GM12878 (cell line): ENCODE data around the gene ZACN. TPM values are rescaled to one million over a fixed set of nuclear protein-coding genes. Genes with fewer than 3 reads are reported as not detected.

Source experiments
- ATAC-seq: fragments of 200-7000 bp; cut with Tn5 transposase; 3 replicates; pipeline ENCODE4 v1.9.1; 2020; ENCODE audit warnings: mild to moderate bottlenecking, moderate library complexity
- BruUV-seq: library from RNA; stranded (reverse); fragments of 400-500 nt; replicated peaks from 2 replicates; lab custom pipeline; 2021; lab: Mats Ljungman, UMichigan
- CTCF ChIA-PET: fragments of 300-600 bp; sonication (Branson Sonifier 250); formaldehyde crosslinking; extraction: SDS; loops from one replicate; lab custom pipeline; 2021; ENCODE audit warnings: inconsistent platforms; lab: Yijun Ruan, JAX
- POLR2A ChIA-PET: fragments of 350-600 bp; formaldehyde crosslinking; extraction: SDS; loops from one replicate; lab custom pipeline; 2021; ENCODE audit warnings: inconsistent platforms; lab: Charles Lee
- RAD21 ChIA-PET: fragments of 300-600 bp; sonication (Branson Sonifier 250); formaldehyde crosslinking; loops from one replicate; lab custom pipeline; 2023; ENCODE audit warnings: antibody characterized with exemption; ENCODE audit not compliant: unreplicated experiment; lab: Charles Lee
- SMC1A ChIA-PET: fragments of 300-600 bp; sonication (Branson Sonifier 250); formaldehyde crosslinking; loops from one replicate; lab custom pipeline; 2023; ENCODE audit not compliant: unreplicated experiment, uncharacterized antibody; lab: Charles Lee
- DNase-seq: peaks from one replicate; pipeline ENCODE4 v3.0.0-alpha.2; 2011; ENCODE audit warnings: low read depth, low spot score
- FAIRE-seq: peaks from 3 replicates; lab custom pipeline; 2011; peaks lifted over from hg19 to GRCh38; lab: Jason Lieb, UNC
- H2AFZ ChIP-seq: 2 replicates; pipeline ENCODE4 v1.6.0; 2011; ENCODE audit warnings: low read depth, low read length, control low read depth; ENCODE audit not compliant: control insufficient read depth
- H3K27ac ChIP-seq: 2 replicates; pipeline ENCODE4 v1.5.1; 2011; ENCODE audit warnings: control low read depth; ENCODE audit not compliant: control insufficient read depth, insufficient read depth
- H3K27me3 ChIP-seq, 2 experiments: replicated peaks in 1 of 2; 2 replicates each; pipeline versions ENCODE4 v1.6.0 to v1.6.1; 2011; ENCODE audit warnings: low read length in 1 of 2; ENCODE audit not compliant: control insufficient read depth in 2 of 2, insufficient read depth in 2 of 2
- H3K36me3 ChIP-seq, 2 experiments: 2 replicates each; pipeline ENCODE4 v1.5.1; 2011; ENCODE audit warnings: low read length in 1 of 2; ENCODE audit not compliant: control insufficient read depth in 2 of 2, insufficient read depth in 2 of 2
- H3K4me1 ChIP-seq: 2 replicates; pipeline ENCODE4 v1.6.1; 2011; ENCODE audit warnings: mild to moderate bottlenecking, low read length, moderate library complexity, mixed read lengths; ENCODE audit not compliant: control insufficient read depth, insufficient read depth
- H3K4me2 ChIP-seq: 2 replicates; pipeline ENCODE4 v1.6.0; 2011; ENCODE audit warnings: control low read depth; ENCODE audit not compliant: control insufficient read depth, insufficient read depth
- H3K4me3 ChIP-seq: fragments of 200-600 bp; sonication (generic); 2 replicates; pipeline ENCODE4 v1.5.1; 2016
- H3K79me2 ChIP-seq: 2 replicates; pipeline ENCODE4 v1.6.0; 2011; ENCODE audit warnings: low read length; ENCODE audit not compliant: control insufficient read depth, insufficient read depth
- H3K9ac ChIP-seq: 2 replicates; pipeline ENCODE4 v1.8.0; 2011; ENCODE audit warnings: low read length, control low read depth, mixed read lengths; ENCODE audit not compliant: control insufficient read depth, insufficient read depth
- H3K9me3 ChIP-seq: replicated peaks from 3 replicates; pipeline ENCODE4 v1.5.1; 2011; ENCODE audit warnings: mild to moderate bottlenecking, low read length; ENCODE audit not compliant: control insufficient read depth, insufficient read depth
- H4K20me1 ChIP-seq: 2 replicates; pipeline ENCODE4 v1.6.0; 2011; ENCODE audit not compliant: control insufficient read depth, insufficient read depth
- EED ChIP-seq: sonication (generic); IDR thresholded peaks from 2 replicates; pipeline ENCODE4 v1.6.1; 2016; ENCODE audit warnings: antibody characterized with exemption, low read depth
- EGR1 ChIP-seq, 2 experiments: IDR thresholded peaks; 1 replicate in 1 of 2; 2 replicates in 1 of 2; pipeline ENCODE4 v1.6.1; 2011 to 2012; ENCODE audit warnings: low read depth in 2 of 2, low read length in 2 of 2, borderline replicate concordance in 1 of 2, mild to moderate bottlenecking in 1 of 2, moderate library complexity in 1 of 2
- NFIC ChIP-seq: IDR thresholded peaks from 2 replicates; pipeline ENCODE4 v1.6.1; 2012; ENCODE audit warnings: low read depth, mild to moderate bottlenecking, inconsistent platforms, low read length, moderate library complexity
- POLR2AphosphoS2 ChIP-seq: IDR thresholded peaks from 2 replicates; pipeline ENCODE4 v1.6.1; 2011; ENCODE audit warnings: low read depth, mild to moderate bottlenecking, low read length, improper control_type of control experiment, moderate library complexity
- RCOR1 ChIP-seq: conservative IDR thresholded peaks from 2 replicates; pipeline ENCODE4 v1.6.1; 2012; ENCODE audit warnings: low read depth, low read length, improper control_type of control experiment
- SMAD1 ChIP-seq: fragments of 450-650 bp; IDR thresholded peaks from 2 replicates; pipeline ENCODE4 v1.6.1; 2018; ENCODE audit warnings: mild to moderate bottlenecking, low read depth; ENCODE audit not compliant: partially characterized antibody
- SMARCA5 ChIP-seq: fragments of 450-650 bp; IDR thresholded peaks from 2 replicates; pipeline ENCODE4 v1.6.1; 2017; ENCODE audit warnings: mild to moderate bottlenecking
- WGBS: methylation state at CpG from one replicate; pipeline ENCODE4 v1.1.6; 2016; ENCODE audit warnings: low lambda C conversion rate; ENCODE audit not compliant: insufficient replicate concordance, insufficient coverage; ENCODE audit errors: missing lambda C conversion rate; 5-methylcytosine and 5-hydroxymethylcytosine counted together
- in situ Hi-C: fragments of 300-500 bp; cut with MboI; formaldehyde crosslinking; loops from 9 replicates; pipeline ENCODE4 v1.14.3; 2018; ENCODE audit warnings: mixed read lengths
- intact Hi-C: fragments of 100-400 bp; cut with micrococcal nuclease; formaldehyde crosslinking; loops from one replicate; pipeline ENCODE4 v1.14.2; 2022; ENCODE audit not compliant: unreplicated experiment
- polyA plus RNA-seq, 11 experiments: library from polyadenylated mRNA; depleted of rRNA in 4 of 11; unstranded in 6 of 11; stranded (reverse) in 5 of 11; fragments of >200 nt; fragmentation: Nextera tagmentation in 4 of 11; fragmentation: Illumina TruSeq in 1 of 11; extraction: Ambion mirVana in 4 of 11; extraction: Trizol in 1 of 11; gene quantifications; 1 replicate in 1 of 11; 2 replicates in 10 of 11; pipeline versions ENCODE4 v1.2.1 to v1.2.3, GENCODE V29; 2011 to 2016; ENCODE audit warnings: inconsistent platforms in 2 of 11, missing spikeins in 2 of 11, low read depth in 1 of 11
- total RNA-seq, 4 experiments: library from RNA; depleted of rRNA in 3 of 4; stranded (reverse); fragments of >200 nt in 3 of 4; fragmentation: Illumina TruSeq in 1 of 4; extraction: Trizol in 1 of 4; gene quantifications; 2 replicates each; pipeline versions ENCODE4 v1.2.1 to v1.2.3, GENCODE V29; 2013 to 2021
- TF ChIP-seq, protein P1 (sequence below): IDR thresholded peaks from 2 replicates; pipeline ENCODE4 v1.6.1; 2011; ENCODE audit warnings: borderline replicate concordance, low read depth, mild to moderate bottlenecking, moderate library complexity, low read length; ENCODE audit not compliant: insufficient read depth, poor library complexity, severe bottlenecking
- TF ChIP-seq, protein P2 (sequence below): fragments of 450-650 bp; IDR thresholded peaks from 2 replicates; pipeline ENCODE4 v1.6.1; 2016; ENCODE audit warnings: mild to moderate bottlenecking, moderate library complexity, borderline replicate concordance

ZACN gene
- total and polyA plus RNA-seq, 10 of the 15 experiments (the other 5 are each of a cell fraction or from before 2014, with no cell fraction given) = 0.06 to 11.3 (median 0.47) TPM; not detected in 2

DNA sequence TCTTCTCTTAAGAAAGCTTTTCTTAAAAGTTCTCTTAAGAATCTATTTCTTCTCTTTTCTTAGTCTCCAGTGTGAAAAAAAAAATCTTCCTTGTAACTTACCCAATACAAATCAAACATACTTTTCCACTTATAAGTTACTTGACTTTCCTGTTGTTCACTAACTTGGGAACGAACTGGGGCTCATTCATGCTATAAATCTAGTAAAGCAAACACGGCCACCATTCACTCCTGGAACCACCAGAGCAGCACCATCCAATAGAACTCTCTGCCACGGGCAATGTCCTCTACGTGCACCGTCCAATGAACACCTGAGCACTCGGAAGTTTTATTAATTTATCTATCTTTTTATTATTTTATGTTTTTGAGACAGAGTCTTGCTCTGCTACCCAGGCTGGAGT is 27.4 kb upstream of the ZACN start:
- no peak overlapping the region for H3K27ac ChIP-seq
- no peaks in the 10 kb centered on the region for H3K9me3 ChIP-seq
- H3K4me2 ChIP-seq = no peak overlapping the region
- H4K20me1 ChIP-seq = no peaks in the 10 kb centered on the region
- RAD21 ChIA-PET = no interaction called here
- POLR2A ChIA-PET = no interaction called here
- DNase-seq (no peak), FAIRE-seq (no peak), ATAC-seq (no peak)
- no peaks in the 10 kb centered on the region for H3K27me3 ChIP-seq
- H3K4me1 ChIP-seq = peaks cover 11% of the 10 kb centered on the region
- no peaks in the 10 kb centered on the region for H3K79me2 ChIP-seq
- in situ Hi-C loops = no loop called here
- no peak overlapping the region for H3K9ac ChIP-seq
- TF ChIP-seq EED = no peak
- TF ChIP-seq SMARCA5 = no peak
- no peak for TF ChIP-seq NFIC
- TF ChIP-seq, protein P1, sequence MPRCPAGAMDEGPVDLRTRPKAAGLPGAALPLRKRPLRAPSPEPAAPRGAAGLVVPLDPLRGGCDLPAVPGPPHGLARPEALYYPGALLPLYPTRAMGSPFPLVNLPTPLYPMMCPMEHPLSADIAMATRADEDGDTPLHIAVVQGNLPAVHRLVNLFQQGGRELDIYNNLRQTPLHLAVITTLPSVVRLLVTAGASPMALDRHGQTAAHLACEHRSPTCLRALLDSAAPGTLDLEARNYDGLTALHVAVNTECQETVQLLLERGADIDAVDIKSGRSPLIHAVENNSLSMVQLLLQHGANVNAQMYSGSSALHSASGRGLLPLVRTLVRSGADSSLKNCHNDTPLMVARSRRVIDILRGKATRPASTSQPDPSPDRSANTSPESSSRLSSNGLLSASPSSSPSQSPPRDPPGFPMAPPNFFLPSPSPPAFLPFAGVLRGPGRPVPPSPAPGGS = no peak
- TF ChIP-seq EGR1 (IDR thresholded peaks at IDR 0.05; ENCODE audit: borderline replicate concordance in 1 of 2, low read depth in 2 of 2, low read length in 2 of 2) = no peak
- TF ChIP-seq POLR2AphosphoS2 = no peak
- no peak for TF ChIP-seq RCOR1
- no peak for TF ChIP-seq SMAD1
- TF ChIP-seq, protein P2, sequence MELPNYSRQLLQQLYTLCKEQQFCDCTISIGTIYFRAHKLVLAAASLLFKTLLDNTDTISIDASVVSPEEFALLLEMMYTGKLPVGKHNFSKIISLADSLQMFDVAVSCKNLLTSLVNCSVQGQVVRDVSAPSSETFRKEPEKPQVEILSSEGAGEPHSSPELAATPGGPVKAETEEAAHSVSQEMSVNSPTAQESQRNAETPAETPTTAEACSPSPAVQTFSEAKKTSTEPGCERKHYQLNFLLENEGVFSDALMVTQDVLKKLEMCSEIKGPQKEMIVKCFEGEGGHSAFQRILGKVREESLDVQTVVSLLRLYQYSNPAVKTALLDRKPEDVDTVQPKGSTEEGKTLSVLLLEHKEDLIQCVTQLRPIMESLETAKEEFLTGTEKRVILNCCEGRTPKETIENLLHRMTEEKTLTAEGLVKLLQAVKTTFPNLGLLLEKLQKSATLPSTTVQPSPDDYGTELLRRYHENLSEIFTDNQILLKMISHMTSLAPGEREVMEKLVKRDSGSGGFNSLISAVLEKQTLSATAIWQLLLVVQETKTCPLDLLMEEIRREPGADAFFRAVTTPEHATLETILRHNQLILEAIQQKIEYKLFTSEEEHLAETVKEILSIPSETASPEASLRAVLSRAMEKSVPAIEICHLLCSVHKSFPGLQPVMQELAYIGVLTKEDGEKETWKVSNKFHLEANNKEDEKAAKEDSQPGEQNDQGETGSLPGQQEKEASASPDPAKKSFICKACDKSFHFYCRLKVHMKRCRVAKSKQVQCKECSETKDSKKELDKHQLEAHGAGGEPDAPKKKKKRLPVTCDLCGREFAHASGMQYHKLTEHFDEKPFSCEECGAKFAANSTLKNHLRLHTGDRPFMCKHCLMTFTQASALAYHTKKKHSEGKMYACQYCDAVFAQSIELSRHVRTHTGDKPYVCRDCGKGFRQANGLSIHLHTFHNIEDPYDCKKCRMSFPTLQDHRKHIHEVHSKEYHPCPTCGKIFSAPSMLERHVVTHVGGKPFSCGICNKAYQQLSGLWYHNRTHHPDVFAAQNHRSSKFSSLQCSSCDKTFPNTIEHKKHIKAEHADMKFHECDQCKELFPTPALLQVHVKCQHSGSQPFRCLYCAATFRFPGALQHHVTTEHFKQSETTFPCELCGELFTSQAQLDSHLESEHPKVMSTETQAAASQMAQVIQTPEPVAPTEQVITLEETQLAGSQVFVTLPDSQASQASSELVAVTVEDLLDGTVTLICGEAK = no peak
- SMC1A ChIA-PET = no interaction called here
- CTCF ChIA-PET = interaction anchor here (0.9 kb wide), 1 partner anchor 55 kb away, joined by 3 read pairs; no protein-coding TSS in a partner anchor
- H3K4me3 ChIP-seq = no peak overlapping the region
- intact Hi-C loops = no loop called here
- WGBS = 81% methylated on average over 6 of the region's 6 CpGs
- no TSS peak for BruUV-seq
- no peak overlapping the region for H2AFZ ChIP-seq
- H3K36me3 ChIP-seq = peaks cover 22 to 39% of the 10 kb centered on the region in 2 experiments
